Measurements from ENCODE around the gene UMPS. TPM values are rescaled to one million over a fixed set of nuclear protein-coding genes. Genes with fewer than 3 reads are reported as not detected.

Gene UMPS
- total RNA-seq, 1 donor from 2014 or later = 23.5 TPM

DNA sequence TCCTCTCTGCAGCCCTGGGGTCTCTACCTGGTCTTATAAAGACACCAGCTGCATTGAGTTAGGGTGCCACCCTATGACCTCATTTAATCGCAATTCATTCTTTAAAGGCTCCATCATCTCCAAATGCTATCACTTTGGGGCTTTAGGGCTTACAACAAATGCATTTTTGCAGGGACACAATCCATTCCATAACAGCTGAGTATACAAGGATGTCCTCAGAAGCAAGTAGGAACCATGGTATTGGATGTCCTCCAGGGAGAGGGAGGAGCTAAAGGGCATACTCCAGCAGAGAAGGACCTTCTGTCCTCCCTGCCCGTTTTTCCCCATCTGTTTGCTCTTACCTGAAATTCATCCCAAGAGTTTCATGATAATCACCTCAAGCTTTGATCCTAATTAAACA, 30.3 kb downstream of the UMPS start:
- DNase-seq (ENCODE audit: extremely low spot score, unreplicated experiment) = no peak
- Mint-ChIP-seq H3K4me1 (ENCODE audit: unreplicated experiment) (peaks cover 32% of the 10 kb centered on the region), H3K9me3 (ENCODE audit: unreplicated experiment) (no peaks in the 10 kb centered on the region), H3K36me3 (ENCODE audit: unreplicated experiment) (peaks cover 19% of the 10 kb centered on the region), H3K27me3 (ENCODE audit: unreplicated experiment) (no peaks in the 10 kb centered on the region), H3K27ac (ENCODE audit: unreplicated experiment) (no peak overlapping the region), H3K4me3 (ENCODE audit: unreplicated experiment) (no peak overlapping the region)
- TF ChIP-seq, protein P1, sequence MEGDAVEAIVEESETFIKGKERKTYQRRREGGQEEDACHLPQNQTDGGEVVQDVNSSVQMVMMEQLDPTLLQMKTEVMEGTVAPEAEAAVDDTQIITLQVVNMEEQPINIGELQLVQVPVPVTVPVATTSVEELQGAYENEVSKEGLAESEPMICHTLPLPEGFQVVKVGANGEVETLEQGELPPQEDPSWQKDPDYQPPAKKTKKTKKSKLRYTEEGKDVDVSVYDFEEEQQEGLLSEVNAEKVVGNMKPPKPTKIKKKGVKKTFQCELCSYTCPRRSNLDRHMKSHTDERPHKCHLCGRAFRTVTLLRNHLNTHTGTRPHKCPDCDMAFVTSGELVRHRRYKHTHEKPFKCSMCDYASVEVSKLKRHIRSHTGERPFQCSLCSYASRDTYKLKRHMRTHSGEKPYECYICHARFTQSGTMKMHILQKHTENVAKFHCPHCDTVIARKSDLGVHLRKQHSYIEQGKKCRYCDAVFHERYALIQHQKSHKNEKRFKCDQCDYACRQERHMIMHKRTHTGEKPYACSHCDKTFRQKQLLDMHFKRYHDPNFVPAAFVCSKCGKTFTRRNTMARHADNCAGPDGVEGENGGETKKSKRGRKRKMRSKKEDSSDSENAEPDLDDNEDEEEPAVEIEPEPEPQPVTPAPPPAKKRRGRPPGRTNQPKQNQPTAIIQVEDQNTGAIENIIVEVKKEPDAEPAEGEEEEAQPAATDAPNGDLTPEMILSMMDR (IDR thresholded peaks at IDR 0.05) = no peak

- Mint-ChIP-seq H3K27me3 (ENCODE audit: unreplicated experiment) (no peaks in the 10 kb centered on the region), H3K27ac (ENCODE audit: unreplicated experiment) (peak overlapping the region; percentile 52), H3K4me1 (ENCODE audit: unreplicated experiment) (peaks cover 36% of the 10 kb centered on the region), H3K36me3 (ENCODE audit: unreplicated experiment) (peaks cover 27% of the 10 kb centered on the region), H3K9me3 (ENCODE audit: unreplicated experiment) (no peaks in the 10 kb centered on the region), H3K4me3 (ENCODE audit: unreplicated experiment) (no peak overlapping the region)
- peak; percentile 89 for DNase-seq (ENCODE audit: extremely low spot score, unreplicated experiment)
- TF ChIP-seq, protein P1 (IDR thresholded peaks at IDR 0.05) = peak; percentile 97
Observed at GRCh38 chr3:124761250-124761796, 31.1 kb downstream of the UMPS start.

- Mint-ChIP-seq H3K27ac (ENCODE audit: unreplicated experiment) (no peak overlapping the region), H3K9me3 (ENCODE audit: unreplicated experiment) (no peaks in the 10 kb centered on the region), H3K4me1 (ENCODE audit: unreplicated experiment) (peaks cover 36% of the 10 kb centered on the region), H3K36me3 (ENCODE audit: unreplicated experiment) (peaks cover 34% of the 10 kb centered on the region), H3K4me3 (ENCODE audit: unreplicated experiment) (no peak overlapping the region), H3K27me3 (ENCODE audit: unreplicated experiment) (no peaks in the 10 kb centered on the region)
- no peak for DNase-seq (ENCODE audit: extremely low spot score, unreplicated experiment)
- TF ChIP-seq, protein P1 (IDR thresholded peaks at IDR 0.05) = no peak
Observed at GRCh38 chr3:124761935-124762660, 31.8 kb downstream of the UMPS start.

DNA sequence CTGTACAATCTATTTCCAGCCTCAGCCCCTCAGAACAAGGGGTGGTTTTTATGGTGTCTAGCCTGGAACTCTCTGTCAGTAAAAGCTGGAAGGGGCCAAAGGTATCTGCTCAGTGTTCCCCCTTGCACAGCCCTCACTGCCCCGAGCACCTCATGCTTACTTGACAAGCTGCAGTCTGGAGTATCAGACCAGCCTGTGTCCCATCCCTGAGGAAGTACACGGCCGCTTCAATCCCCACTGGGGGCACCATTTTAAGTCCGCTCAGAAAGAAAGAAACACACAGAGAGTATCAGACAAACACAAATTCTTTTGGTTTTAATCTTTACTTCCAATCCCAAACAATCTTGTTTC, 32.4 kb downstream of the UMPS start:
- Mint-ChIP-seq H3K9me3 (ENCODE audit: unreplicated experiment) (no peaks in the 10 kb centered on the region), H3K4me1 (ENCODE audit: unreplicated experiment) (peaks cover 36% of the 10 kb centered on the region), H3K27me3 (ENCODE audit: unreplicated experiment) (no peaks in the 10 kb centered on the region), H3K36me3 (ENCODE audit: unreplicated experiment) (peaks cover 39% of the 10 kb centered on the region), H3K27ac (ENCODE audit: unreplicated experiment) (peak overlapping the region; percentile 23), H3K4me3 (ENCODE audit: unreplicated experiment) (no peak overlapping the region)
- DNase-seq (ENCODE audit: extremely low spot score, unreplicated experiment) = no peak
- TF ChIP-seq, protein P1 (IDR thresholded peaks at IDR 0.05) = no peak

GRCh38 chr3:124763206-124763605, 33.0 kb downstream of the UMPS start:
- DNase-seq (ENCODE audit: extremely low spot score, unreplicated experiment) = no peak
- peaks cover 34% of the 10 kb centered on the region for H3K4me1 Mint-ChIP-seq (ENCODE audit: unreplicated experiment)
- H3K9me3 Mint-ChIP-seq (ENCODE audit: unreplicated experiment) = no peaks in the 10 kb centered on the region
- no peaks in the 10 kb centered on the region for H3K27me3 Mint-ChIP-seq (ENCODE audit: unreplicated experiment)
- no peak overlapping the region for H3K4me3 Mint-ChIP-seq (ENCODE audit: unreplicated experiment)
- no peak overlapping the region for H3K27ac Mint-ChIP-seq (ENCODE audit: unreplicated experiment)
- TF ChIP-seq, protein P1 (IDR thresholded peaks at IDR 0.05) = no peak
- H3K36me3 Mint-ChIP-seq (ENCODE audit: unreplicated experiment) = peaks cover 44% of the 10 kb centered on the region

All from osteocyte (in vitro differentiated cells).